ENCODE data around the gene KRTAP21-2.
"Not testable (repeated sequence)": the region's sequence is repeated elsewhere in the genome, so short reads cannot be mapped to it uniquely, and the experiment has no call there.

Gene KRTAP21-2

DNA sequence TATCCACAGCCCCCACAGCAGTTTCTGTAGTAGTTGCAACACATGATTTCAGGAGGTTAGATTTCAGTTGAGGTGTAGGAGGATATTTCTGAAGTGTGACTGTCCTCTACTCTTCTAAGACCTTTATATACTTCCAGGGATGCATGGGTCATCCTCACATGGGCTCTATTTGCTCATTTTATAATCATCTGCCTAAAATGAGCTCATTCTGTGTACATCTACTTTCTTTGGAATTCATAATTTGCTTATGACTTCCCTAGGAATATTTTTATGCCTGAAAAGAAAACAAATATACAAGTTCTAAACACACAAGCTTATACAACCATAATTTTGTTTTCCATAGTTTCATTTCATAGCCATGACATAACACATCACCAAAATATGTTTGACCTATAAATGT lies at the start of gene KRTAP21-2:
TSS of gene KRTAP21-2 (minus strand) at position 101 of the 400 bp plus-strand sequence. CDS start at position 44, 57 bp downstream.
- no peak for DNase-seq

DNA sequence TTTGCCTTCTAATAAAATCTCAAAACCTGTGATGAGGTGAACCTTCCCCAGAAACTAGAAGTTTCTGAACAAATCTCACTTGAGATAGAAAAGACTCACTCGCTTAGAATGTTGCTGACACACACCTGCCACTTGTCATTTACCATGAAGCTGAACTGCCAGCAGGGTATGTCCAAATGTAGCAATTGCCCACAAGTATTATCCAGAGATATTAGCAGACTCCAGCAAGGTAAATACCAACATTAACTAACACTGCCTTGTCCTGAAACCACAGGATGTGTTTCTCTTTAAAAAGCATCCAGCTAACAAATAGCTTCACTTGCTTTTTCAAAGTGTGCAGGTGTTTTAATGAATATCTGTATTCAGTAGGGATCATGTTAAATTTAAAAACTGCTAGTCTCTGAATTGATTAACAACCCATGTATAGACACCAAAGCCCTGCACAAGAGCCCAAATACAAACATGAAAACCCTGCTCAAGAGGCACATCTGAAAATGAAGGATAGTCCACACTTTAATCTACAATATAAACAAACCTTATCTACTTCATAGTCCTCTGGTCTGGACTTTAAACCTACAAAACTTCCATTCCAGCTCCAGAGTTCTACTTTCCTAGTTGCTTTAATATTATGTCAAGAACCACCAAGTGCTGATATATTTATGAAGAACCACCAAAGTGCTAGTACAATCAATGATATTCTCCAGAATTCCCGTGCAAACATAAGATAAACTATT lies 46.7 kb upstream of the KRTAP21-2 start:
- no peak for DNase-seq

DNA sequence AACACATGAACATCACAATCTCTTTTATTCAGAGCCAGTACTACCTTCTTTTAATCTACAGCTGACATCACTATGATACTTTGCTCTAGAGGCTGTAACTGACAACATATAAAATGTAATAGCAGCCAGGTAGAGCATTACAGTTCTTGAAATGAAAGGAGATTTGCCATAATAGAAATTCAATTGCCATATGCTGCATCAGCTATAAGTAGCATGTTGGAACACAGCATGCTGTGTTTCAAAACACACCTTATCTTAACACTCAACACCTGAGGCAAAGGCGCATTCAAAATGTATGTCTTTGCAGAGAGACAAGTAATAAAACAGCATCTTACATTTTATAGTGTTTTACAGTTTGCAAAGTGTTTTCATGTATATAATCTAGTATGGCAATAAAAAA lies 32.2 kb upstream of the KRTAP21-2 start:
- DNase-seq: no peak

DNA sequence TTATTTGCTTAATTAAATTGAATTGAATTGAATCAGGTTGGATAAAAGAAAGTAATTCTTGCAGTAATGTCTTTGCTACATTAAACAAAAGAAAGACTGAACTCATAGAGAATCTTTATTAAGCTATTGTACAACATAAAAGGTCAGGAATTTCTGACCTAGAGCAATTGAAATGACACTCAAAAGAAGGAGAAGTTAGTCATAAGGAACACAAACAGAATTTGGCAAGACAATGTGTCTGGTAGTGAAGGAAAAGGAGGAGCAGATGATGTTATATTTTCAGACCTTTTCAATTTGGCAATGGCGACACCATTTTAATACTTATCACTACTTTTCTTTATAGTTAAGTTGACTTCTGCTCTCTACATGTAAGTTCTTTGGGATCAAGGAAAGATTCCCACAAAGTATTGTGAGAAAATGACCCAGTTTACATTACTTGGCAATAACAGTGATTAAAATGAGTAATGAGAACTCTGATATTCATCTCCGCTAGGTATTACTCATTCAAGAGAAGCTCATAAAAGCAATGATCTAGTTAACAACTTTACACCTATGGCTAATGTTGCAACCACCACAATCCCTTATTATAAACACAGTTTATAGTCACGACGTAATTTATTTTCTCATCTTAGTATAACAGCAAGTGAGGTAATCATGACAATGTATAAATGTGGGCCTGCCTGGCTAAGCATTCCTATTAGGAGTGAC lies 22.8 kb upstream of the KRTAP21-2 start:
- no peak for DNase-seq

DNA sequence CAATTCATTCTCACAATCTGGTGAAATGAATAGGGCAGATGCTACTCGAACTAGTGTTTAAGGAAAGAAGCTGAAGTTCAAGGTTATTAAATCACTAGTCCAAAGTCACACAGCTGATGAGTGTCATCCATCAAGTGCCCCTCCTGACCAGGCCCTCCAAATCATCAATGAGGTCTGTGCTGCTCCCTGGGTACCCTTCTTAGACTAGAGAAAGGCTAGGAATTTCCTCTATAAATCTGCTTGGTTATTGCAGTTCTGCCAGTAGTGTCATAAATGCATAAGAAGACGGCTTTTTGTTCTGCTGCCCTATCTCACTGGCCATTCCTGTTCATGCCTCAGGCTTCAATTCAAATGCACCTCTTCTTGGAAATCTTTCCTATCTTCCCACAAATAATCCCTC lies 13.7 kb upstream of the KRTAP21-2 start:
- DNase-seq: no peak

DNA sequence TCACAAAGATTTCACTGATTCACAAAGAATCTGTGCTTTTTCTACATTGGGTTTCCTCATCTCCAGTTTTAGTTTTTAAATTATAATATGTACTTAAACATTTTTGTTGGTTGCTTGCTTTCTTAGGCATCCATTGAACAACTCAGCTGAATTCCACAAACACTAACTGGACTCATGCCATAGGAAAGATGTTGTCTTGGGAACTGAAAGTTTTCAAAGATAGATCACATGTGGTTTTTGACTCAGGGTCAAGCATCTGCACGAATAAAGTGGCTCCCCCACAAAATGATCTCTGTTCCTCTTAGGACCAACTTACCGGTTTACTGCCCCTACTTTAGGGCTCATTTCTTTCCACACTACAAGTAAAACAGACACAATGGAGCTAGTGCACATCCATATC lies 11.2 kb upstream of the KRTAP21-2 start:
- DNase-seq: no peak

DNA sequence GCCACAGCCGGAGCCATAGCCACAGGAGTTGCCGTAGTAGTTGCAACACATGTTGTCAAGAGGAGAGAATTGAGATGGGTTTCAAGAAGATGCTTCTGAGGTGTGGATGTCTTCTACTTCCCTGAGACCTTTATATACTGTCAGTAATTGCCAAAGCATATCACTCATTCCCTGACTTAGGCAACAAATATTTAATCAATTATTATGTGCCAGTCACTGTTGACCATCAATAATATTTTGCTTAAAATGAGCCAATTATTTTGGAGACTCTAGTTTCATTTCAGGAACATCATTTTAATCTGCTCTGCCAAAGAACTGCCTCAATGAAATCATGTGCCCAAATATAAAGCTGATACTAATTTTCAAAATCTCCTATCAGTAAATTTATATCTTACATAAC lies 8.3 kb upstream of the KRTAP21-2 start, which contains the start of gene KRTAP21-1:
TSS of gene KRTAP21-1 (minus strand) at position 101 of the 400 bp plus-strand sequence. CDS start at position 51, 50 bp downstream.
- DNase-seq: not testable (repeated sequence)

DNA sequence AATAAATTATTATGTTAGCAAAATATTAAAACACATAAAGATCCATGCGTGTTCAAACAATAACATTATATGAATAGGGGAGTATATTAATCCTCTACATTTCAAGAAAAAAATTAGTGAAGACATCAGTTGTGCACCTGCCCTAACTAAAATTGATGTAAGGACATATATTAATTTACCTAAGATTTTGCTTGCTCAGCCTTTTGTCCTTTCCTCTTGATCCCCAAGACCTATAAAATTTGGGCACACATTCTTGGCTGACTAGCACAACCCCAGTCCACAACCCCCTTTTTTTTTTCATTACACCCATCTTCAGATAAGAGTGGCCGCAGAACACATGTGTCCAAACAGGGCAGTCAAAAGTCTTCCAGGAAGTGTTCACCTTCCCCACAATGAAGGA lies 6.6 kb downstream of the KRTAP21-2 start:
- no peak for DNase-seq

DNA sequence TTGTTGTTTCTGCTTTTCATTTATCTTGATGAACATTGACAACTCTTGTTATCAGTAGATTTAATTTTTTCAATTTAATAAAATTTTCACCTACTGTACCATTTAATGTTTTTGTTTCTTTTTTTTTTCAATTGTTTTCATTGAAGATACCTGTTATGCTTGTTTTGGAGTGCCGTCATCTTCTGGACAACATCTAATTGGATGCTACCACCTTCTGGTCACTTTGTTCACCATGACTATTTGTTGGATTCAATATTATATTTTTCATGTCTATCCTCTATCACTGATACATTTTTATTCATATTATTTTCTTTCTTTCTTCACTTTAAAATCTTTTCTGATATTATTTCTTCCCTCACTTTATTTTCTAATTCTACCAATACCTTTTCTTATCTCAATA lies 14.0 kb downstream of the KRTAP21-2 start:
- no peak for DNase-seq

DNA sequence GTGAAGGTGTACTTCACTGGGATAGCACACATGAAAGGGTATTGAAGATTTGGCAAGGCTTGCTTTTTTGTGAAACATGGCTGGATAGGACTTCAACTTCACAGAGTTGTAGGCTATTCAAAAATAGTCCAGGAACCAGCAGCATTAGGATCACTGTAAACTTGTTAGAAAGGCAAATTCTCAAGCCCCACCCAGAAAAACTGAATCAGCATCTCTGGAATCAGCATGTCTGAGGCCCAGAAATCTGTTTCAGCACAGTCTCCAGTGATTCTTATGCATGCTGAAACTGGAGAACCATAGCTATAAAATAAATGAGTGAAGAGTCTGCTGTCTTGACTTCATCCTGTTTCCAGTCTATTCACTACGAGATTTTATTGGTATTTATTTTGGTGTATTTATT lies 20.3 kb downstream of the KRTAP21-2 start:
- DNase-seq: no peak

DNA sequence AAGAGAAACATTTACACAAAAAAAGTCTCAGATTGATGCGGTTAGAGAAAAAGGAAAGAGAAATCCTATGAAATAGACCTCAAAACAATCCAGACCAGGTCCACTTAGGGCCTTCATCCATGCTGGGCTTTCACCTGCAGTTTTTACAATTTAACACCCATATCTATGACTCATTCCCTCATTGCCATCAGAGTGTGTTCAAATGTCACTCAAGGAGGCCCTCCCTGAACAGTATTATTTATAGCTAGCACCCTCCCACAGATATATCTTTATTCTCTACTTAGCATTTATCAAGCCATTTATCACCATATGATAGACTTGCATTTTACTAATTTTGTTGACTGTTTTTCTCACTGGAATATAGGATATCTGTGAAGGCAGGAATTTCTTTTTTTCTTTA lies 27.7 kb downstream of the KRTAP21-2 start:
- DNase-seq: no peak

DNA sequence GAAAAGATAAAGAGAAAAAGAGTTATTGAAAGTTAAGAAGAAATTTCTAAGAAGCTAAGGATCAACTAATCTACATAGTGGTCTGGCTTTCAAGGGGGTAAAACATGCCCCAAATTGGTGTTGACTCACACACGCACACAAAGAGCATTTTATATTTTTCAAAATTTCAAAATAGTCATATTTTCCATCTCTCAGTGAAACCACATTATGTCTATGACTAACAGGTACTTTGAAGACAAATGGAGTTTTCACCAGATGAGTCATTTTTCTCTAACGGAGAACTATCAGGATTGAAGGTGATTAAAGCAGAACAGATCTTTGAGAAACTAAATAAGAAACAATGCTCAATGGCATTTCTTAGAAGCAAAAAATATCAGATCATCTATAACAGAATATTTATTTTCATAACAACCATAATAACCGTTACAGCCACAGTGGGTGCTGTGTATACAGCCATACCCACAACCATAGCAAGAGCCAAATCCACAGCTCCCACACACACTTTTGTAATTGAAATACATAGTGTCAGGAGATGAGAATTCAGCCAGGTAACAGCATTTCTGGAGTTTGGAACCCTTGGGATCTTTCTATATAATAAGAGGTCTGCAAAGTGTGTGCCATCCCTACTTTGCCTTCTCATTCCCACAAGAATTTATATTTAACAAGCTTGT lies 28.7 kb downstream of the KRTAP21-2 start, which contains the start of gene KRTAP21-3:
TSS of gene KRTAP21-3 (minus strand) at position 539 of the 671 bp plus-strand sequence. CDS start at position 521, 18 bp downstream.
- DNase-seq: no peak

DNA sequence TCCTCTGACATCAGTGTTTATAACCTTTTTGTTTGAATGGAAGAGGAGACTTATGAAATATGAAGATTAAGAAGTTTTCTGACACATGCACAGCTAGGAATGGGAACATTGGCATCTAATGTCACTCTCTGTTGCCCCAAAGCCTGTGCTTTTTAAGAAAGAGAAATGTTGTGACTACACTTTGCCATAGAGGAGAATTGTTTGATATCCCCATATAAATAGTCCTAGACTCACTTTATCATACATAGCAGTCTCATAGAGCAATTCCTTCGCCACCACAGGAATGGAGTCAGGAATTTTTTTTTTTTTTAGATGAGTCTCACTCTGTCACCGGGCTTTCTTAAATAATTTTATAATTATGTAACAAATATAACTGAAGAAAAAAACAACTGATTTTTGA lies 30.0 kb downstream of the KRTAP21-2 start:
- DNase-seq: no peak

DNA sequence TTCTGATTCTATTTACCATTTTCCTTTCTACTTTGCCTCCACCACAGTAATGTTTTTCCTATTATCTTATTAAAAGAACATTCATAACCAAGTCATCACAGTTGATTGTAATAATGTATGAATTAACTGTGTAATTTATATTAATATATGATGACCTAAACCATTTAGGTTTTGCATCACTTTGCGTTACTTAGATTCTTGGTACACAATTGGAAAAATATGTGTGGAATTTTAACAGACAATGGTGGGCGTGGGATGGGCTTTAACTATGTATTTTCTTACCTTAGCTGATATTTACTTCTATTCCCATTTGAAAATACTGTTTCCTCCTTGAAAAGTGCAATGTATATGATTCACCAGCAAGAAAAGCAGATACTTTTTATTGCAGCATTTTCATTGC lies 32.1 kb downstream of the KRTAP21-2 start:
- no peak for DNase-seq

DNA sequence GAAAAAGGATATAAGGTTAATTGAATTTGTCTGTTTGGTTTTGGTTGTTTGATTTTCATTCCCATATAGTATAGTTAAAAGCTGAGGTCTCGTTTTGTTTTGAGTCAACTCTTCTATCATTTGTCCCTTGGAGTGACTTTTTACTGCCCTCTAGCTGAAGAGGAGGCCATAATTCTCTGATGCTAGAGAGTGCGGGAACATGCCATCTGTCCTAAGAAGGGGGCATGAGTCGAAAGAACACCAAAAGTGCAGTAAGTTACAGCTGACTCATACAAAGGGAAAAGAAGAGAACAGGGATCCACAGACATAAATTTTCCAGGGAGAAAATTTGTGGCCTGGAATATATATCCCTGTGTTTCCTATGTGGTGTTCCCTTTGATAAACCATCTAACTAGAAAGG lies 32.6 kb downstream of the KRTAP21-2 start:
- no peak for DNase-seq

DNA sequence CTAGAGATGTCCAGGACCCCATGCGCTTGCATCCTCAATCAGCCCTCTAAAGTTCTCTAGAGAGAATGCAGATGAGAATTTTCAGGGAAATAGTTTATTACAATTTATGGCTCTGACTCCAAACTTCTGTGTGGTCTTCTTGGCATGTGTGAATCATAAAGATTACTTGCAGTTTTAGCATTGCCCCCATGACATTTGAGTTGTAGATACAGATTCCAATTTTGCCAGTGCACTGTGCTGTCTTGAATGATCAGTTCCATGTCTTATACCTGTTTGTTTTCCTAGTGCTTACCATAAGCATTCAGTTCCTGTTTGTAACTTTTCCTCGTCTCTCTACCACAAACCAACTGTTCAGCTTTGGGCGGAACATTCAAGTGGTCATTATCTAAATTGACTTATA lies 33.3 kb downstream of the KRTAP21-2 start:
- DNase-seq: no peak

DNA sequence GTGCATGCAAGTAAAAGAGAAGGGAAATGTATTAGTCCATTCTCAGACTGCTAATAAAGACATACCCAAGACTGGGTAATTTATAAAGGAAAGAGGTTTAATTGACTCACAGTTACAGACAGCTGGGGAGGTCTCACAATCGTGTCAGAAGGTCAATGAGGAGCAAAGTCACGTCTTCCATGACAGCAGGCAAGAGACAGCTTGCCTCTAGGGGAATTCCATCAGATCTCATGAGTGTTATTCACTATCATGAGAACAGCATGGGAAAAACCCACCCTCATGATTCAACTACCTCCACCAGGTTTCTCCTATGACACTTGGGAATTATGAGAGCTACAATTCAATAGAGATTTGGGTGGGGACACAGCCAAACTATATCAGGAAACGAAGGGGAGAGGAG lies 36.6 kb downstream of the KRTAP21-2 start:
- DNase-seq: no peak

DNA sequence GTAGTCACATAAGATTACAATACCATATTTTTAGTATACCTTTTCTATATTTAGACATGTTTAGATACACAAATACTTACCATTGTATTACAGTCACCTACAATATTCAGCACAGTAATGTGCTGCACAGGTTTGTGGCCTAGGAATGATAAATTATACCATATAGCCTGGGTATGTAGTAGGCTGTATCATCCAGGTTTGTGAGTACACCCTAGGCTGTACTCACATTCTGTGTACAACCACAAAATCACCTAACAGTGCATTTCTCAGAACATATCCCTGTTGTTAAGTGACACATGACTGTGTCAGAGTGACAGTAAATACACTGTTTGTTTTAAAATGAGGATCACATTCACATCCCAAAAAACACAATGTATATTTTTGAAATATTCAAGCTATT lies 39.6 kb downstream of the KRTAP21-2 start:
- DNase-seq: no peak
